Right lobe of liver (tissue), 6 donors: ENCODE results near the gene STAC3. TPM values are rescaled to one million over a fixed set of nuclear protein-coding genes. Genes with fewer than 3 reads are reported as not detected.

ENCODE experiments used
- ATAC-seq, 4 donors: fragments of 200-7000 bp; cut with Tn5 transposase; one replicate each; pipeline ENCODE4 v1.9.1; 2020; ENCODE audit warnings: mild to moderate bottlenecking in 4 of 4, moderate library complexity in 4 of 4
- DNase-seq, 3 donors: peaks; one replicate each; pipeline ENCODE4 v3.0.0-alpha.2; 2020
- H3K27ac ChIP-seq, 3 donors: fragments of 200-600 bp; one replicate each; pipeline ENCODE4 v1.8.0; 2022
- H3K27me3 ChIP-seq, 2 donors: fragments of 200-600 bp; one replicate each; pipeline ENCODE4 v1.8.0; 2022
- H3K36me3 ChIP-seq, 4 donors: fragments of 200-600 bp; sonication (generic) in 1 of 4; one replicate each; pipeline versions ENCODE4 v1.5.1 to v1.8.0; 2017 to 2022; ENCODE audit warnings: control low read depth in 1 of 4
- H3K4me1 ChIP-seq, 4 donors: fragments of 200-600 bp; sonication (generic) in 1 of 4; one replicate each; pipeline versions ENCODE4 v1.5.1 to v1.8.0; 2017 to 2022; ENCODE audit warnings: control low read depth in 1 of 4
- H3K4me3 ChIP-seq, 3 donors: fragments of 200-600 bp; one replicate each; pipeline ENCODE4 v1.8.0; 2022
- H3K9me3 ChIP-seq, 4 donors: fragments of 200-600 bp; sonication (generic) in 1 of 4; one replicate each; pipeline versions ENCODE4 v1.5.1 to v1.8.0; 2017 to 2022; ENCODE audit warnings: control low read depth in 1 of 4
- CTCF ChIP-seq, 4 donors: fragments of 200-600 bp in 3 of 4; fragments of 450-650 bp in 1 of 4; IDR thresholded peaks; one replicate each; pipeline versions ENCODE4 v1.5.1 to v1.8.0; 2016 to 2022; ENCODE audit warnings: antibody characterized with exemption in 4 of 4, mild to moderate bottlenecking in 2 of 4
- POLR2A ChIP-seq: fragments of 450-650 bp; IDR thresholded peaks from one replicate; pipeline ENCODE4 v1.6.1; 2017; ENCODE audit warnings: antibody characterized with exemption, mild to moderate bottlenecking
- WGBS: methylation state at CpG from one replicate; pipeline ENCODE4 v1.1.6; 2018; ENCODE audit warnings: low coverage, low lambda C conversion rate; ENCODE audit not compliant: insufficient coverage; ENCODE audit errors: missing lambda C conversion rate; 5-methylcytosine and 5-hydroxymethylcytosine counted together
- intact Hi-C, 2 donors: fragments of 100-400 bp; cut with DNase I; formaldehyde crosslinking; loops; one replicate each; pipeline versions ENCODE4 v1.11.2 to v1.14.1; 2022
- total RNA-seq, 6 experiments: library from RNA; depleted of rRNA in 2 of 6; stranded (reverse); fragments of >200 nt in 2 of 6; fragmentation: NEBNext Ultra II Directional in 3 of 6; extraction: Animal tissue kit (Norgen Biotek cat#: 25700) in 3 of 6; gene quantifications; one replicate each; pipeline versions ENCODE4 v1.1.0 to v1.2.4, GENCODE V29; 2016 to 2023
- donor health status: DM: no; HTN: yes; CAD: no.
- donor health status: DM: no; HTN: no; CAD: no.
- donor health status: DM: no; HTN: no; CAD: no.
- donor health status: DM: no; HTN: yes; CAD: no.
- donor health status: DM: no; HTN: yes; CAD: no.

The STAC3 gene
- total RNA-seq, 6 experiments from 2014 or later: 0.98 to 4.5 (median 1.8) TPM

- TF ChIP-seq POLR2A (no peak), CTCF (IDR thresholded peaks at IDR 0.05) (no peak)
- H3K36me3 ChIP-seq: peaks cover 5 to 92% (median 54%) of the 10 kb centered on the region in 4 donors
- no peaks in the 10 kb centered on the region for H3K4me1 ChIP-seq
- H3K27ac ChIP-seq: no peak overlapping the region
- no peak overlapping the region for H3K4me3 ChIP-seq
- H3K9me3 ChIP-seq: no peaks in the 10 kb centered on the region
- WGBS: 83% methylated on average over 7 of the region's 22 CpGs
- intact Hi-C loops: loop anchor here in 1 of 2 donors (5.0 kb wide), 1 partner anchor 34 kb away; no protein-coding TSS in a partner anchor
- no peak for ATAC-seq
- no peak for DNase-seq
- no peaks in the 10 kb centered on the region for H3K27me3 ChIP-seq
Measured at GRCh38 chr12:57208631-57209282, 42.2 kb downstream of the STAC3 start.

GRCh38 chr12:57207731-57208630 lies 43.0 kb downstream of the STAC3 start:
- no peaks in the 10 kb centered on the region for H3K4me1 ChIP-seq
- H3K36me3 ChIP-seq: peaks cover 5 to 100% (median 58%) of the 10 kb centered on the region in 4 donors
- no peak overlapping the region for H3K4me3 ChIP-seq
- no peaks in the 10 kb centered on the region for H3K9me3 ChIP-seq
- ATAC-seq: no peak
- WGBS: 77% methylated on average over 10 of the region's 29 CpGs
- no peaks in the 10 kb centered on the region for H3K27me3 ChIP-seq
- TF ChIP-seq CTCF (IDR thresholded peaks at IDR 0.05) (no peak), POLR2A (no peak)
- intact Hi-C loops: loop anchor here in 1 of 2 donors (5.0 kb wide), 1 partner anchor 34 kb away; no protein-coding TSS in a partner anchor
- DNase-seq: no peak
- no peak overlapping the region for H3K27ac ChIP-seq

GRCh38 chr12:57205931-57206330 lies 45.1 kb downstream of the STAC3 start:
- intact Hi-C loops: loop anchor here in 1 of 2 donors (5.0 kb wide), 1 partner anchor 36 kb away; no protein-coding TSS in a partner anchor
- Histone ChIP-seq H3K36me3 (peaks cover 5 to 100% (median 63%) of the 10 kb centered on the region in 4 donors), H3K27ac (no peak overlapping the region), H3K4me1 (no peaks in the 10 kb centered on the region), H3K4me3 (no peak overlapping the region), H3K9me3 (no peaks in the 10 kb centered on the region), H3K27me3 (no peaks in the 10 kb centered on the region)
- WGBS: 77% methylated on average over 4 of the region's 7 CpGs
- TF ChIP-seq POLR2A: no peak
- no peak for TF ChIP-seq CTCF (IDR thresholded peaks at IDR 0.05)
- no peak for DNase-seq
- ATAC-seq: no peak

GRCh38 chr12:57205186-57205585 lies 45.8 kb downstream of the STAC3 start:
- 94% methylated on average over 12 of the region's 26 CpGs for WGBS
- Histone ChIP-seq H3K27ac (no peak overlapping the region), H3K27me3 (no peaks in the 10 kb centered on the region), H3K4me3 (no peak overlapping the region), H3K4me1 (no peaks in the 10 kb centered on the region), H3K36me3 (peaks cover 5 to 100% (median 66%) of the 10 kb centered on the region in 4 donors), H3K9me3 (no peaks in the 10 kb centered on the region)
- TF ChIP-seq POLR2A (no peak), CTCF (IDR thresholded peaks at IDR 0.05) (no peak)
- ATAC-seq: no peak
- intact Hi-C loops: loop anchor here in 1 of 2 donors (5.0 kb wide), 1 partner anchor 37 kb away; no protein-coding TSS in a partner anchor
- no peak for DNase-seq
